BLaER1 treated with 17β-estradiol and CSF1 and Interleukin-3, amounts not matched to agents 10 nM and 100 nM (cell line): ENCODE results near the gene ACTMAP.
"Not testable (repeated sequence)": the region's sequence is repeated elsewhere in the genome, so short reads cannot be mapped to it uniquely, and the experiment has no call there.

Experiments used
- H3K27ac ChIP-seq, 11 experiments: shearing (Covaris generic); formaldehyde crosslinking; 2 replicates each; pipeline ENCODE4 v1.8.1; 2022
- H3K27me3 ChIP-seq, 11 experiments: shearing (Covaris generic); formaldehyde crosslinking; 2 replicates each; pipeline ENCODE4 v1.8.1; 2022
- H3K36me3 ChIP-seq, 11 experiments: shearing (Covaris generic); formaldehyde crosslinking; 2 replicates each; pipeline ENCODE4 v1.8.1; 2022
- H3K4me1 ChIP-seq, 10 experiments: shearing (Covaris generic); formaldehyde crosslinking; 2 replicates each; pipeline ENCODE4 v1.8.1; 2022
- H3K4me2 ChIP-seq, 11 experiments: shearing (Covaris generic); formaldehyde crosslinking; 2 replicates each; pipeline ENCODE4 v1.8.1; 2022
- H3K4me3 ChIP-seq, 10 experiments: shearing (Covaris generic); formaldehyde crosslinking; 2 replicates each; pipeline ENCODE4 v1.8.1; 2022
- H3K9ac ChIP-seq, 11 experiments: shearing (Covaris generic); formaldehyde crosslinking; 2 replicates each; pipeline ENCODE4 v1.8.1; 2022
- H3K9me3 ChIP-seq, 11 experiments: shearing (Covaris generic); formaldehyde crosslinking; replicated peaks in 1 of 11; 2 replicates each; pipeline ENCODE4 v1.8.1; 2022
- H4K20me1 ChIP-seq, 11 experiments: shearing (Covaris generic); formaldehyde crosslinking; 2 replicates each; pipeline ENCODE4 v1.8.1; 2022
- Cebpa-rat ChIP-seq, 11 experiments: shearing (Covaris generic); IDR thresholded peaks; 2 replicates each; pipeline ENCODE4 v1.8.1; 2022

The ACTMAP gene

DNA sequence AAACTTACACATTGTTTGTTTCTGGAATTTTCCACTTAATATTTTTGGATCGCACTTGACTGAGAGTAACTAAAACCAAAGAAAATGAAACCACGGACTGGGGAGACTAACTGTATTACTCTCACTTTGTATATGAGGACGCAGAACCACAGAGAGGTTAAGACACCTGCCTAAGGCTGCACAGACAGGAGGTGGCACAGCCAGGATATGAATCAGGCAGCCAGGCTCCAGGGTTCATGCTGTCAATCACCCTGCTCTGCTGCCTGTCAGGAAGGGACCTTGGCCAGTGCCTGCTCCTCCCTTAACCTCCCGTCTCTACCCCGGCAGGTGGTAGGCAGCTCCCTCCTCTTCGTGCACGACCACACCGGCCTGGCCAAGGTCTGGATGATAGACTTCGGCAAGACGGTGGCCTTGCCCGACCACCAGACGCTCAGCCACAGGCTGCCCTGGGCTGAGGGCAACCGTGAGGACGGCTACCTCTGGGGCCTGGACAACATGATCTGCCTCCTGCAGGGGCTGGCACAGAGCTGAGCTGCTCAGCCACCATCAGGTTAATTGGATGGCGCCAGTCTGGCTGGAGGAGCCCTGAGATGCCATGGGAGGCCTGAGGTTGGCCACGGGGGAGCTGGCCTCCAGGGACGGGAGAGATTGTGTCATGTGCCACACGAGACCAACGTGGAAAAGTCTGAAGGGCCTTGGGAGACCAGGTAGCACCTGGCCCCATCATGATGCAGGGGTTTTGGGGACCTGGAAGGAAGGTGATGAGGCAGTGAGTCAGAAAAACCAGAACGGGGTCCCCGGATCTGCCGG is 11.0 kb downstream of the ACTMAP start:
- H3K9ac ChIP-seq, result peak overlapping the region in 7 of 11 experiments; percentile 9 to 35 (median 20); a peak in 6 of 22 replicates
- H3K4me2 ChIP-seq, result peak overlapping the region in 6 of 11 experiments; percentile 6 to 34 (median 16); a peak in 9 of 22 replicates
- no peaks in the 10 kb centered on the region; a peak in 2 of 22 replicates for H4K20me1 ChIP-seq
- H3K36me3 ChIP-seq, result peaks cover 33 to 75% (median 49%) of the 10 kb centered on the region in 11 experiments
- H3K4me3 ChIP-seq, result no peak overlapping the region
- H3K9me3 ChIP-seq, result no peaks in the 10 kb centered on the region
- H3K4me1 ChIP-seq, result peaks cover 0 to 14% (median 11%) of the 10 kb centered on the region in 10 experiments; a peak in 13 of 20 replicates
- peak overlapping the region in 1 of 11 experiments; percentile 12; a peak in 1 of 22 replicates for H3K27ac ChIP-seq
- no peaks in the 10 kb centered on the region for H3K27me3 ChIP-seq
- no peak for TF ChIP-seq Cebpa-rat (IDR thresholded peaks at IDR 0.05)

DNA sequence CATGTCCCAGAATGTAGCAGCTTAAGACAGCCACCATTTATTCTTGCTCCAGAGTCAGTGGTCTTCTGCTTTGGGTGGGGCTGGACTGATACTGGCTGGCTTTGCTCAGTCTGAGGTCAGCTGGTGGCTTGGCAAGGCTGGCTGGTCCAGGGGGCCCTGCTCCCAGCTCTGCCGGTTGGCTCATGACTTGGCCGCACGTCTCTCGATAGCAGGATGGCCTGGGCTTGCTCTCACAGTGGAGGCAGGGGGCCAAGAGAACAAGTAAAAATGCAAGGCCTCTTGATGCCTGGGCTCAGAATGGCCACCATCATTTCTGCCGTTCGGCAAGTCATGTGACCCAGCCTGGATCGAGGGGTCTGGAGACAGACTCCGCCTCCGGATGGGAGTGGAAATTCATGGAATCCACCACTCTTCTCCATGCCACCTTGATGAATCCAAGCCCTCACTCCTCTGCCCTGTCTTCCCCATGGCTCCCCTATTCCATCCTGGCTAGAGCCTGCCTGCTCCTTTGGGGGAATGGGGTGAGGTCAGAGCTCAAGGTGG is 13.1 kb downstream of the ACTMAP start:
- Histone ChIP-seq H3K9ac (no peak overlapping the region), H3K4me2 (no peak overlapping the region), H3K27ac (no peak overlapping the region), H3K9me3 (no peaks in the 10 kb centered on the region), H3K36me3 (peaks cover 52 to 86% (median 69%) of the 10 kb centered on the region in 11 experiments), H3K4me3 (no peak overlapping the region), H3K4me1 (peaks cover 0 to 14% (median 11%) of the 10 kb centered on the region in 10 experiments; a peak in 13 of 20 replicates), H4K20me1 (peaks cover 0 to 6% (median 0%) of the 10 kb centered on the region in 11 experiments; a peak in 2 of 22 replicates), H3K27me3 (no peaks in the 10 kb centered on the region)
- TF ChIP-seq Cebpa-rat (IDR thresholded peaks at IDR 0.05), result no peak

DNA sequence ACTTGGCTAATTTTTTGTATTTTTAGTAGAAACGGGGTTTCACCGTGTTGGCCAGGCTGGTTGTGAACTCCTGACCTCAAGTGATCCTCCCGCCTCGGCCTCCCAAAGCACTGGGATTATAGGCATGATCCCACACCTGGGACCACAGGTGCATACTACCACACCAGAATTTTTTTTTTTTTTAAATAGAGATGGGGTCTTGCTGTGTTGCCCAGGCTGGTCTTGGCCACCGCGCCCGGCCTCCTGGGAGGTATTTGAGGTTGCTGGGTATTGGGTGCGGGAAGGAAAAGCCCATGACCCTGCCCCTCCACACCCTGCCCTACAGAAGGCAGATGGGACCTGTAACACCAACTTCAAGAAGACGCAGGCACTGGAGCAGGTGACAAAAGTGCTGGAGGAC is 13.6 kb downstream of the ACTMAP start:
- Histone ChIP-seq H3K36me3 (peaks cover 57 to 91% (median 74%) of the 10 kb centered on the region in 11 experiments), H3K27ac (no peak overlapping the region), H3K27me3 (no peaks in the 10 kb centered on the region), H4K20me1 (peaks cover 0 to 6% (median 0%) of the 10 kb centered on the region in 11 experiments; a peak in 2 of 22 replicates), H3K9me3 (no peaks in the 10 kb centered on the region), H3K4me2 (no peak overlapping the region), H3K9ac (no peak overlapping the region), H3K4me1 (peaks cover 0 to 14% (median 11%) of the 10 kb centered on the region in 10 experiments; a peak in 13 of 20 replicates), H3K4me3 (no peak overlapping the region)
- TF ChIP-seq Cebpa-rat (IDR thresholded peaks at IDR 0.05), result no peak

DNA sequence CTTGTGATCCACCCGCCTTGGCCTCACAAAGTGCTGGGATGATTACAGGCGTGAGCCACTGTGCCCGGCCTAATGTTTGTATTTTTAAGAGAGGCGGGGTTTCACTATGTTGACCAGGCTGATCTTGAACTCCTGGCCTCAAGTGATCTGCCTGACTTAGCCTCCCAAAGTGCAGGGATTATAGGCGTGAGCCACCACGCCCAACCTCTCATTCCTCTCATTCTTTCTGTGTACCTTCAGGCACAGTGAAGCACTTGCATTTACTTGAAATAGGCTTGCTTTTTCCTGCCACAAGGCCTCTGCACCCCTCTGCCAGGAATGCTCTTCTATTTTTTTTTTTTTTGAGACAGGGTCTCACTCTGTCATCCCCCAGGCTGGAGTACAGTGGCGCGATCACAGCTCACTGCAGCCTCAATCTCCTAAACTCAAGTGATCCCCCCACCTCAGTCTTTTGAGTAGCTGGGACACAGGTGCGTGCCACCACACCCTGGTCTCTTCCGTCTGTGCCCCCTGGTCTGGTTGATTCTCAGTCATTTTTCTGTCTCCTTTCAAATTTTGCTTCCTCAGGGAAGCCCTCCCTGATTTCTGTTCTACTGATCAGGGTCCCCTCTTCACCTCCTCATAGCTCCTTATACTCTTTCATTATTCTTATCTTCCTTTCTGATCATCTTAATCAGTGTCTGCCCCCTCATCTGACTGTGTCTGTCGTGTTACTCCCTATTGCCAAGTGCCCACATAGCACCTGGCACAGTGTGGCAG is 15.1 kb downstream of the ACTMAP start:
- TF ChIP-seq Cebpa-rat (IDR thresholded peaks at IDR 0.05), result no peak
- Histone ChIP-seq H3K9me3 (no peaks in the 10 kb centered on the region), H3K4me2 (no peak overlapping the region), H3K27ac (no peak overlapping the region), H4K20me1 (peaks cover 0 to 6% (median 0%) of the 10 kb centered on the region in 11 experiments; a peak in 2 of 22 replicates), H3K9ac (no peak overlapping the region), H3K27me3 (no peaks in the 10 kb centered on the region), H3K36me3 (peaks cover 71 to 98% (median 88%) of the 10 kb centered on the region in 11 experiments), H3K4me3 (no peak overlapping the region), H3K4me1 (peaks cover 0 to 13% (median 10%) of the 10 kb centered on the region in 10 experiments; a peak in 11 of 20 replicates)

DNA sequence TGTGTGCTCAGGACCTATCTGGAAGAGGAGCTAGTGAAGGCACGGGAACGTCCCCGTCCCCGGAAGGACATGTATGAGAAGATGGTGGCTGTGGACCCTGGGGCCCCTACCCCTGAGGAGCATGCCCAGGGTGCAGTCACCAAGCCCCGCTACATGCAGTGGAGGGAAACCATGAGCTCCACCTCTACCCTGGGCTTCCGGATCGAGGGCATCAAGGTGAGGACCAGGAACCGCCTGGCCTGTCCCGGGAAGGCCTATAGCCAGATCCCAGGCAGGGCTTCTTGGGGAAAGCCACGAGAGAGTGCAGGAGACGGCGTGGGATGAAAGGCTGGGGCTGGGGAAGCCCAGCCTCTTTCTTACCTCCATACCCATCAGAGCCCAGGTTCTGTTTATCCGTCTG is 17.1 kb downstream of the ACTMAP start:
- H3K9ac ChIP-seq, result no peak overlapping the region
- no peaks in the 10 kb centered on the region for H3K9me3 ChIP-seq
- H3K36me3 ChIP-seq, result peaks cover 81 to 98% (median 94%) of the 10 kb centered on the region in 11 experiments
- TF ChIP-seq Cebpa-rat (IDR thresholded peaks at IDR 0.05), result no peak
- peaks cover 0 to 6% (median 0%) of the 10 kb centered on the region in 11 experiments; a peak in 1 of 22 replicates for H4K20me1 ChIP-seq
- no peaks in the 10 kb centered on the region for H3K4me1 ChIP-seq
- H3K4me2 ChIP-seq, result no peak overlapping the region
- no peaks in the 10 kb centered on the region for H3K27me3 ChIP-seq
- H3K27ac ChIP-seq, result no peak overlapping the region
- no peak overlapping the region for H3K4me3 ChIP-seq

DNA sequence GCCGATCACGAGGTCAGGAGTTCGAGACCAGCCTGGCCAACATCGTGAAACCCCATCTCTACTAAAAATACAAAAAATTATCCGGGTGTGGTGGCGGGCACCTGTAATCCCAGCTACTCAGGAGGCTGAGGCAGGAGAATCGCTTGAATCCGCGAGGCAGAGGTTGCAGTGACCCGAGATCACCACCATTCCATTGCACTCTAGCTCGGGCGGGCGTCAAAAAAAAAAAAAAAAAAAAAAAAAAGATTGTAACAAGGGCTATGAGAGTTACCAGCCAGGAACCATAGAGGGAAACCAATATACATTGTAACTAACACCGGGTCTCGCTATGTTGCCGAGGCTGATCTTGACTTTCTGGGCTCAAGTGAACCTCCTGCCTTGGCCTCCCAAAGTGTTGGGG is 18.0 kb downstream of the ACTMAP start:
- H3K4me2 ChIP-seq, H3K27me3 ChIP-seq, H3K4me1 ChIP-seq, H3K27ac ChIP-seq, H4K20me1 ChIP-seq, H3K9ac ChIP-seq, H3K4me3 ChIP-seq, H3K9me3 ChIP-seq: not testable (repeated sequence)
- peaks cover 82 to 100% (median 97%) of the 10 kb centered on the region in 11 experiments for H3K36me3 ChIP-seq

DNA sequence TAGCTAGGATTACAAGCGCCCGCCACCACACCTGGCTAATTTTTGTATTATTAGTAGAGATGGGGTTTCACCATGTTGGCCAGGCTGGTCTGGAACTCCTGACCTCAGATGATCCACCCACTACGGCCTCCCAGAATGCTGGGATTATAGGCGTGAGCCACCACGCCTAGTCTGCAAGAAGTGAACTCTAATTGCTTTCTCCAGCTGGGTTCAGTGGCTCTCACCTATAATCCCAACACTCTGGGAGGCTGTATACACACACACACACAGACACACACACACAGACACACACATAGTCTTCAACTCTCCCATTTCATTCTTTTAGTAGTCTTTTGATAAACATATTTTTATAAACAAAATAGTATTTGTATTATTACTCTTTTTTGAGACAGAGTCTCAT is 20.2 kb downstream of the ACTMAP start:
- not testable (repeated sequence) for H3K4me3 ChIP-seq, H3K27me3 ChIP-seq, H3K4me1 ChIP-seq, H4K20me1 ChIP-seq, H3K27ac ChIP-seq, H3K4me2 ChIP-seq, H3K9ac ChIP-seq
- Histone ChIP-seq H3K9me3 (peaks cover 0 to 10% (median 0%) of the 10 kb centered on the region in 11 experiments; a peak in 2 of 22 replicates), H3K36me3 (peaks cover 75 to 100% (median 95%) of the 10 kb centered on the region in 11 experiments)

DNA sequence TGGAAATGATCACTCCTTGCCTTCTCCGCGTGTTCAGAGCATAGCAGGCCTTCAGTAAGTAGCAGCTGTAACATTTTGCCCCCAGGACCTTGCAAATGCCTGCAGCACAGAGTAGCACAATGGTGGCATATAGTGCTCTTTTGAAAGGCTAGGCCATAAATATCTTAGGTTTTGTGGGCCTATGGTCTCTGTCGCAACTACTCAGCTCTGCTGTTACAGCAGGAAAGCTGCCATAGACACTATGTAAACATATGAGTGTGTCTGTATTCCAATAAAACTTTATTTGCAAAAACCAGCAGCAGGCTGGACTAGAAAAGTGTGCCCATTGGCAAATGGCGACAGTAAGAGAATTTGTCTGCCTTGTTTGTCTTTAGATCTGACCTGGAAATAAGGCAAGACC is 24.0 kb downstream of the ACTMAP start:
- no peak overlapping the region for H3K9ac ChIP-seq
- H3K4me2 ChIP-seq, result no peak overlapping the region
- no peak overlapping the region for H3K4me3 ChIP-seq
- H3K9me3 ChIP-seq, result peaks cover 0 to 10% (median 0%) of the 10 kb centered on the region in 11 experiments; a peak in 2 of 22 replicates
- H3K27me3 ChIP-seq, result no peaks in the 10 kb centered on the region
- peaks cover 43 to 93% (median 74%) of the 10 kb centered on the region in 11 experiments for H3K36me3 ChIP-seq
- peaks cover 0 to 12% (median 0%) of the 10 kb centered on the region in 11 experiments; a peak in 5 of 22 replicates for H4K20me1 ChIP-seq
- no peak for TF ChIP-seq Cebpa-rat (IDR thresholded peaks at IDR 0.05)
- H3K27ac ChIP-seq, result no peak overlapping the region
- peaks cover 0 to 13% (median under 1%) of the 10 kb centered on the region in 10 experiments; a peak in 7 of 20 replicates for H3K4me1 ChIP-seq

DNA sequence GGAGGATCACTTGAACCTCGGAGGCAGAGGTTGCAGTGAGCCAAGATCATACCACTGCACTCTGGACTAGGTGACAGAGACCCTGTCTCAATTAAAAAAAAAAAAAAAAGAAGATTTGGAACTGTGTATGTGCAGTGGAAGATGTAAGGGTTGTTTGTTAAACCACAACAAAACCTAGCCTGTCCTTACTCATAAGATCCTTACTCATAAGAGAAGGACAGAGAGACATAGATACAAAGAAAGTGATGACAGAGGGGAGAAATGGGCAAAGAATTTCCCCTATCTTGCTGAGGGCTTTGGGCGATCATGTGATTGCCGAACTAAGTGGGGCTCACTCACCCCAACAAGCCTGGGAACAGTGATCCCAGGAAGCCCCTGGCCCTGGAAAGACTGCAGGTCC is 25.4 kb downstream of the ACTMAP start:
- Histone ChIP-seq H3K9me3 (peaks cover 0 to 10% (median 0%) of the 10 kb centered on the region in 11 experiments; a peak in 2 of 22 replicates), H3K36me3 (peaks cover 29 to 78% (median 60%) of the 10 kb centered on the region in 11 experiments), H3K4me2 (no peak overlapping the region), H3K4me1 (peaks cover 10 to 27% (median 15%) of the 10 kb centered on the region in 10 experiments), H3K27ac (no peak overlapping the region), H3K4me3 (no peak overlapping the region), H3K9ac (no peak overlapping the region), H4K20me1 (peaks cover 0 to 20% (median 0%) of the 10 kb centered on the region in 11 experiments; a peak in 5 of 22 replicates), H3K27me3 (no peaks in the 10 kb centered on the region)
- TF ChIP-seq Cebpa-rat (IDR thresholded peaks at IDR 0.05), result no peak
